Measurements from ENCODE around the gene SPINK9. TPM values are rescaled to one million over a fixed set of nuclear protein-coding genes. Genes with fewer than 3 reads are reported as not detected.

The SPINK9 gene, protein sequence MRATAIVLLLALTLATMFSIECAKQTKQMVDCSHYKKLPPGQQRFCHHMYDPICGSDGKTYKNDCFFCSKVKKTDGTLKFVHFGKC
- not detected in 2 replicates for total RNA-seq (ENCODE audit: low replicate concordance)

DNA sequence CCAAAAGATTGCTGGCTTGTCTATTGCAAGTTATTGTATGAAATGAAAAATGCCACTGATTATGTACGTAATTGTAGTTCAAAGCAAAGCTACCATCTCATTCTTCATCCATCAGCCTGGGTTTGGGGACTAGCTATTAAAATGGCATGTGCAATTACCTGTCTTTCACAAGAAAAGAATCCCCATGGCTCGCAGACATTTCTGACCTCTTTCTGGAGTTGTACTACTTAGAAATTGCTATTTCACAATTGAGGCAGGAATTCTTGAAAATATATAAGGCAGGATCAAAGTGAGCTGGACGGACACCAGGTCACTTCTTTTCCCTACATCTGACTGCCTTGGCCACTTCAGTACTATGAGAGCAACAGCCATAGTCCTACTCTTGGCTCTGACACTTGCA is at the start of gene SPINK9:
Gene SPINK9 (plus strand): TSS at position 301 of the 400 bp plus-strand sequence. CDS start 55 bp downstream, at position 356.
- no peaks in the 10 kb centered on the region for H3K36me3 Mint-ChIP-seq
- DNase-seq (ENCODE audit: low spot score): no peak

DNA sequence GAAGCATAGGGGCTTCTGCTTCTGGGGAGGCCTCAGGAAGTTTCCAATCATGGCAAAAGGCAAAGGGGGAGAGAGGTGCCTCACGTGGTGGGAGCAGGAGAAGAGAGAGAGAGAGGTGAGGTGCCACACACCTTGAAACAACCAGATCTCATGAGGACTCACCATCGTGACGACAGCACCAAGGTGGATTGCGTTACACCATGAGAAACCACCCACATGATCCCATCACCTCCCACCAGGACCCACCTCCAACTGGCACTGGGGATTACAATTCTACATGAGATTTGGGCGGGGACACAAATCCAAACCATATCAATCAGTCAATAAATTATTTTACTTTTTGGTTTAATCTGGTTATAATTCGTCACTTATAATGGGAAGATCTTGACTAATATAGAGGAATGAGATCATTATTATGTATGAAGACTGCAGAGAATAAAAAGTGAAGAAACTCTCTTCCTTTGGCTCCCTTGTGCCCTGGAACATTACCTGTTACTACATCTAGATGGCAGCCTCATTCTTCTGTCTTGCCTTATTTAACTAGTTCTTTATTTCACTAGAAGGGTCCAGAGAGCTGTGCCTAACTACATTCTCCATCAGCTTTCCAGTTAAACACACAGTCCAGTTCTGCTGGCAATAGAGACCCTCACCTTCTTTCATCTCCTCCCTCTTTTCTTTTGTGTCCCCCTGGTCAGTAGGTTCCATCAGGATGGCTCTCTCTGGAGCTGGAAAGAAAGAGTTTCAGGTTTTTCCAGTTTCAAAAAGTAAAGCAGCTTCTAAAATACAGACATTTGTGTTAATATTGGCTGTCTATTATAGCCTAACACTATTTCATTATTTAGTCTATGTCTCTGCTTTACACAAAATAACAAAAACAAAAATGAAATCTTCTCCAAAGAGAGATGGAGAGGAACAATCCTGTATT is 44.8 kb upstream of the SPINK9 start:
- Mint-ChIP-seq H3K4me3 (no peak overlapping the region), H3K4me1 (no peaks in the 10 kb centered on the region), H3K27ac (no peak overlapping the region), H3K36me3 (no peaks in the 10 kb centered on the region), H3K27me3 (ENCODE audit: insufficient read depth, low read depth) (no peaks in the 10 kb centered on the region), H3K9me3 (no peaks in the 10 kb centered on the region)
- TF ChIP-seq, protein P1, sequence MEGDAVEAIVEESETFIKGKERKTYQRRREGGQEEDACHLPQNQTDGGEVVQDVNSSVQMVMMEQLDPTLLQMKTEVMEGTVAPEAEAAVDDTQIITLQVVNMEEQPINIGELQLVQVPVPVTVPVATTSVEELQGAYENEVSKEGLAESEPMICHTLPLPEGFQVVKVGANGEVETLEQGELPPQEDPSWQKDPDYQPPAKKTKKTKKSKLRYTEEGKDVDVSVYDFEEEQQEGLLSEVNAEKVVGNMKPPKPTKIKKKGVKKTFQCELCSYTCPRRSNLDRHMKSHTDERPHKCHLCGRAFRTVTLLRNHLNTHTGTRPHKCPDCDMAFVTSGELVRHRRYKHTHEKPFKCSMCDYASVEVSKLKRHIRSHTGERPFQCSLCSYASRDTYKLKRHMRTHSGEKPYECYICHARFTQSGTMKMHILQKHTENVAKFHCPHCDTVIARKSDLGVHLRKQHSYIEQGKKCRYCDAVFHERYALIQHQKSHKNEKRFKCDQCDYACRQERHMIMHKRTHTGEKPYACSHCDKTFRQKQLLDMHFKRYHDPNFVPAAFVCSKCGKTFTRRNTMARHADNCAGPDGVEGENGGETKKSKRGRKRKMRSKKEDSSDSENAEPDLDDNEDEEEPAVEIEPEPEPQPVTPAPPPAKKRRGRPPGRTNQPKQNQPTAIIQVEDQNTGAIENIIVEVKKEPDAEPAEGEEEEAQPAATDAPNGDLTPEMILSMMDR (IDR thresholded peaks at IDR 0.05): peak; percentile 66
- TF ChIP-seq EZH2phosphoT487 (IDR thresholded peaks at IDR 0.05): no peak
- no peak for TF ChIP-seq EZH2 (IDR thresholded peaks at IDR 0.05)
- H3K27me3 ChIP-seq: no peaks in the 10 kb centered on the region
- H3K27ac ChIP-seq: no peak overlapping the region
- H3K36me3 ChIP-seq: no peaks in the 10 kb centered on the region
- H3K4me3 ChIP-seq: no peak overlapping the region
- H2AFZ ChIP-seq (replicated peaks): peak overlapping the region; percentile 14
- no peaks in the 10 kb centered on the region for H3K4me1 ChIP-seq
- H4K20me1 ChIP-seq (ENCODE audit: low read depth): no peaks in the 10 kb centered on the region
- no peaks in the 10 kb centered on the region for H3K9me3 ChIP-seq (ENCODE audit: low read depth)
- peak; percentile 57 for DNase-seq (ENCODE audit: low spot score)
- no peak overlapping the region for H3K9ac ChIP-seq
- no peaks in the 10 kb centered on the region for H3K79me2 ChIP-seq (ENCODE audit: low read depth)
- H3F3A ChIP-seq (ENCODE audit: low read depth): no peaks in the 10 kb centered on the region
- H3K4me2 ChIP-seq: no peak overlapping the region

More for the DNA sequence above, at the start of gene SPINK9:
- Histone ChIP-seq H2AFZ (replicated peaks) (no peak within 1 kb of the TSS), H3K36me3 (no peaks in the 10 kb centered on the region), H3K27ac (no peak within 1 kb of the TSS), H3K9me3 (ENCODE audit: low read depth) (no peaks in the 10 kb centered on the region), H3K79me2 (ENCODE audit: low read depth) (no peaks in the 10 kb centered on the region), H3K4me3 (no peak within 1 kb of the TSS), H3K4me1 (no peaks in the 10 kb centered on the region), H3K27me3 (no peaks in the 10 kb centered on the region), H3K4me2 (no peak within 1 kb of the TSS), H3K9ac (no peak within 1 kb of the TSS), H3F3A (ENCODE audit: low read depth) (no peaks in the 10 kb centered on the region), H4K20me1 (ENCODE audit: low read depth) (no peaks in the 10 kb centered on the region)
- Mint-ChIP-seq H3K4me3 (no peak within 1 kb of the TSS), H3K27ac (no peak within 1 kb of the TSS), H3K4me1 (peaks cover 5% of the 10 kb centered on the region), H3K27me3 (ENCODE audit: insufficient read depth, low read depth) (no peaks in the 10 kb centered on the region), H3K9me3 (peaks cover 5% of the 10 kb centered on the region)
- no peak for TF ChIP-seq EZH2phosphoT487 (IDR thresholded peaks at IDR 0.05)
- TF ChIP-seq EZH2 (IDR thresholded peaks at IDR 0.05): no peak
- TF ChIP-seq, protein P1 (IDR thresholded peaks at IDR 0.05): no peak

DNA sequence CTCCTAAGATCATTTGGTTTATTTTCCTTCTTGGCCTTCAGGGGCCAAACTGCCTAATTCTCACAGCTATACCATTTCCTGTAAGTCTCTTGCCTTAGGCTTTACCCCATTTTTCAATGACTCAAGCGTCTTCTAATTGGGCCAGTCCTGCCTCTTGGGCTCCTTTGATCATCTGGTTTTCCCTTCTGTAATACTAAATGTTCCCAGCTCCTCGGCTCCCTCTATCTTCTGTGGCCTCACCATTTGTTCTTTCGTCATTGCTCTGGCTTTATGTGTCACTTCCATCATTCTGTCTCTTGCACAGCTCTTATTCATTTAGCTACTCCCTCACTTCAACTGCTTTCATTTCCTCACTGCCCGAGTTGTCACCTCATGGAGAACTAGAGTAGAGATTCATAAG is 37.6 kb upstream of the SPINK9 start:
- Histone ChIP-seq H3F3A (ENCODE audit: low read depth) (no peaks in the 10 kb centered on the region), H4K20me1 (ENCODE audit: low read depth) (no peaks in the 10 kb centered on the region), H3K36me3 (no peaks in the 10 kb centered on the region), H3K9me3 (ENCODE audit: low read depth) (no peaks in the 10 kb centered on the region), H2AFZ (replicated peaks) (no peak overlapping the region), H3K4me1 (no peaks in the 10 kb centered on the region), H3K27ac (no peak overlapping the region), H3K4me2 (no peak overlapping the region), H3K4me3 (no peak overlapping the region), H3K79me2 (ENCODE audit: low read depth) (no peaks in the 10 kb centered on the region), H3K9ac (no peak overlapping the region), H3K27me3 (no peaks in the 10 kb centered on the region)
- no peaks in the 10 kb centered on the region for H3K27me3 Mint-ChIP-seq (ENCODE audit: insufficient read depth, low read depth)
- H3K4me1 Mint-ChIP-seq: no peaks in the 10 kb centered on the region
- DNase-seq (ENCODE audit: low spot score): no peak
- H3K4me3 Mint-ChIP-seq: no peak overlapping the region
- TF ChIP-seq, protein P1 (IDR thresholded peaks at IDR 0.05): peak; percentile 4
- no peak for TF ChIP-seq EZH2 (IDR thresholded peaks at IDR 0.05)
- H3K27ac Mint-ChIP-seq: no peak overlapping the region
- no peaks in the 10 kb centered on the region for H3K36me3 Mint-ChIP-seq
- no peaks in the 10 kb centered on the region for H3K9me3 Mint-ChIP-seq

Data from neural progenitor cell (in vitro differentiated cells).